H1 (cell line): ENCODE results near the gene CDK13. TPM values are rescaled to one million over a fixed set of nuclear protein-coding genes. Genes with fewer than 3 reads are reported as not detected.

Source experiments
- CTCF ChIA-PET: fragments of 300-600 bp; sonication (Branson Sonifier 250); formaldehyde crosslinking; loops from one replicate; lab custom pipeline; 2021; ENCODE audit not compliant: partially characterized antibody; lab: Charles Lee
- POLR2A ChIA-PET: fragments of 300-600 bp; sonication (Branson Sonifier 250); formaldehyde crosslinking; loops from one replicate; lab custom pipeline; 2021; ENCODE audit warnings: inconsistent platforms; ENCODE audit not compliant: partially characterized antibody; lab: Charles Lee
- DNase-seq, 2 experiments: peaks; one replicate each; pipeline versions ENCODE4 v3.0.0 to v3.0.0-alpha.2; 2010 to 2022; ENCODE audit warnings: low spot score in 2 of 2, low read depth in 1 of 2, mixed read lengths in 1 of 2
- FAIRE-seq: peaks from 2 replicates; lab custom pipeline; 2011; peaks lifted over from hg19 to GRCh38; lab: Jason Lieb, UNC
- H2AFZ ChIP-seq: 2 replicates; pipeline ENCODE4 v1.8.1; 2012; ENCODE audit warnings: low read length, inconsistent platforms
- H2AK5ac ChIP-seq: 2 replicates; pipeline ENCODE4 v1.6.1; 2013; ENCODE audit warnings: low read depth, low read length
- H2BK120ac ChIP-seq: replicated peaks from 2 replicates; pipeline ENCODE3; 2013; ENCODE audit warnings: low read depth, low read length, inconsistent platforms
- H2BK12ac ChIP-seq: 2 replicates; pipeline ENCODE4 v1.6.1; 2013; ENCODE audit warnings: low read depth, low read length
- H2BK15ac ChIP-seq: 2 replicates; pipeline ENCODE4 v1.6.1; 2013; ENCODE audit warnings: low read length
- H2BK20ac ChIP-seq: 2 replicates; pipeline ENCODE4 v1.6.1; 2013; ENCODE audit warnings: low read length
- H2BK5ac ChIP-seq: 2 replicates; pipeline ENCODE4 v1.6.1; 2013; ENCODE audit warnings: low read depth, low read length
- H3K14ac ChIP-seq: 2 replicates; pipeline ENCODE4 v1.6.1; 2013; ENCODE audit warnings: inconsistent platforms; ENCODE audit not compliant: insufficient read length
- H3K18ac ChIP-seq: 2 replicates; pipeline ENCODE4 v1.6.1; 2013; ENCODE audit warnings: low read length; ENCODE audit errors: extremely low read depth
- H3K23ac ChIP-seq: 2 replicates; pipeline ENCODE4 v1.6.1; 2013; ENCODE audit warnings: inconsistent platforms; ENCODE audit not compliant: insufficient read length
- H3K23me2 ChIP-seq: 2 replicates; pipeline ENCODE4 v1.6.1; 2013; ENCODE audit warnings: low read depth, low read length
- H3K27ac ChIP-seq: 2 replicates; pipeline ENCODE4 v1.6.1; 2011; ENCODE audit warnings: low read depth, low read length, inconsistent platforms
- H3K27me3 ChIP-seq, 4 experiments: replicated peaks in 1 of 4; 1 replicate in 1 of 4; 2 replicates in 3 of 4; pipeline versions ENCODE4 v1.6.1 to v1.8.1; 2011 to 2013; ENCODE audit warnings: low read length in 3 of 4, mild to moderate bottlenecking in 3 of 4, inconsistent platforms in 2 of 4, mixed read lengths in 2 of 4, moderate library complexity in 1 of 4; ENCODE audit not compliant: control insufficient read depth in 3 of 4, insufficient read depth in 3 of 4; ENCODE audit errors: extremely low read depth in 1 of 4
- H3K36me3 ChIP-seq, 4 experiments: 2 replicates each; pipeline versions ENCODE4 v1.6.1 to v1.8.1; 2011 to 2013; ENCODE audit warnings: mild to moderate bottlenecking in 4 of 4, low read length in 3 of 4, moderate library complexity in 2 of 4, control low read depth in 1 of 4, inconsistent platforms in 1 of 4; ENCODE audit not compliant: insufficient read depth in 4 of 4, control insufficient read depth in 2 of 4
- H3K4ac ChIP-seq: replicated peaks from 2 replicates; pipeline ENCODE3; 2013; ENCODE audit warnings: low read length, low read depth, mixed read lengths, inconsistent platforms; ENCODE audit not compliant: insufficient read length
- H3K4me1 ChIP-seq, 4 experiments: replicated peaks in 1 of 4; 1 replicate in 1 of 4; 2 replicates in 3 of 4; pipeline versions ENCODE4 v1.6.1 to v1.8.1; 2011 to 2013; ENCODE audit warnings: low read length in 3 of 4, inconsistent platforms in 2 of 4, mixed read lengths in 1 of 4; ENCODE audit not compliant: insufficient read depth in 4 of 4, control insufficient read depth in 3 of 4
- H3K4me2 ChIP-seq, 2 experiments: 2 replicates each; pipeline versions ENCODE4 v1.6.1 to v1.8.1; 2011 to 2013; ENCODE audit warnings: low read depth in 2 of 2, low read length in 2 of 2, control low read depth in 1 of 2, inconsistent platforms in 1 of 2, mild to moderate bottlenecking in 1 of 2; ENCODE audit not compliant: insufficient read depth in 1 of 2
- H3K4me3 ChIP-seq, 4 experiments: fragments of 200-600, 300-600 bp in 1 of 4; sonication (generic), shearing (Covaris generic), sonication (Bioruptor Twin) in 1 of 4; 2 replicates each; pipeline versions ENCODE4 v1.5.1 to v1.8.1; 2011 to 2016; ENCODE audit warnings: low read length in 4 of 4, low read depth in 3 of 4, control low read depth in 2 of 4, inconsistent platforms in 2 of 4, mild to moderate bottlenecking in 2 of 4, mixed read lengths in 1 of 4, moderate library complexity in 1 of 4; ENCODE audit not compliant: insufficient read depth in 2 of 4; ENCODE audit errors: extremely low read depth in 1 of 4
- H3K56ac ChIP-seq: replicated peaks from 2 replicates; pipeline ENCODE3; 2013; ENCODE audit warnings: low read depth, mild to moderate bottlenecking, mixed read lengths, low read length, inconsistent platforms; ENCODE audit not compliant: insufficient read length
- H3K79me1 ChIP-seq: 2 replicates; pipeline ENCODE4 v1.6.1; 2013; ENCODE audit warnings: low read depth, low read length, control low read depth
- H3K79me2 ChIP-seq, 2 experiments: 2 replicates each; pipeline versions ENCODE4 v1.6.1 to v1.8.1; 2012 to 2013; ENCODE audit warnings: low read length in 2 of 2, mild to moderate bottlenecking in 2 of 2, inconsistent platforms in 1 of 2; ENCODE audit not compliant: insufficient read depth in 2 of 2, control insufficient read depth in 1 of 2
- H3K9ac ChIP-seq, 4 experiments: replicated peaks in 1 of 4; 1 replicate in 1 of 4; 2 replicates in 3 of 4; pipeline versions ENCODE4 v1.6.1 to v1.8.1; 2011 to 2013; ENCODE audit warnings: low read depth in 3 of 4, low read length in 3 of 4, control low read depth in 2 of 4, mild to moderate bottlenecking in 2 of 4, moderate library complexity in 2 of 4, inconsistent platforms in 1 of 4; ENCODE audit errors: extremely low read depth in 1 of 4
- H3K9me3 ChIP-seq, 2 experiments: 2 replicates each; pipeline versions ENCODE4 v1.6.1 to v1.8.1; 2012 to 2013; ENCODE audit warnings: mild to moderate bottlenecking in 2 of 2, moderate library complexity in 2 of 2, control low read depth in 1 of 2, inconsistent platforms in 1 of 2, low read depth in 1 of 2, low read length in 1 of 2, mixed read lengths in 1 of 2; ENCODE audit not compliant: insufficient read depth in 2 of 2
- H4K20me1 ChIP-seq, 2 experiments: replicated peaks in 1 of 2; 2 replicates each; pipeline versions ENCODE3 to v1.8.1; 2011 to 2013; ENCODE audit warnings: inconsistent platforms in 2 of 2, low read length in 2 of 2, mild to moderate bottlenecking in 1 of 2; ENCODE audit not compliant: insufficient read depth in 2 of 2, control insufficient read depth in 1 of 2
- H4K5ac ChIP-seq: 2 replicates; pipeline ENCODE4 v1.6.1; 2013; ENCODE audit warnings: low read length, low read depth, mixed read lengths, inconsistent platforms; ENCODE audit not compliant: insufficient read length
- H4K8ac ChIP-seq: 2 replicates; pipeline ENCODE4 v1.8.0; 2013; ENCODE audit warnings: mild to moderate bottlenecking, moderate library complexity, low read length, inconsistent platforms; ENCODE audit not compliant: insufficient read depth; ENCODE audit errors: extremely low read depth
- H4K91ac ChIP-seq: replicated peaks from 2 replicates; pipeline ENCODE3; 2013; ENCODE audit warnings: low read length, mixed read lengths, inconsistent platforms; ENCODE audit not compliant: insufficient read length
- EGR1 ChIP-seq: IDR thresholded peaks from 2 replicates; pipeline ENCODE4 v1.6.1; 2011; ENCODE audit warnings: low read depth, low read length, borderline replicate concordance
- NANOG ChIP-seq: IDR thresholded peaks from 2 replicates; pipeline ENCODE4 v1.6.1; 2011; ENCODE audit warnings: low read length, low read depth, mild to moderate bottlenecking, inconsistent platforms; ENCODE audit not compliant: insufficient read depth, poor library complexity, severe bottlenecking
- PHF8 ChIP-seq: fragments of 200-600 bp; sonication (generic); conservative IDR thresholded peaks from 2 replicates; pipeline ENCODE4 v1.7.1; 2012; ENCODE audit warnings: low read depth, mild to moderate bottlenecking, inconsistent platforms, low read length, moderate library complexity
- POLR2A ChIP-seq, 2 experiments: IDR thresholded peaks; 1 replicate in 1 of 2; 2 replicates in 1 of 2; pipeline ENCODE4 v1.6.1; 2011; ENCODE audit warnings: low read depth in 2 of 2, low read length in 2 of 2, mild to moderate bottlenecking in 2 of 2; ENCODE audit errors: control extremely low read depth in 1 of 2
- RAD21 ChIP-seq, 2 experiments: IDR thresholded peaks in 1 of 2; conservative IDR thresholded peaks in 1 of 2; 2 replicates each; pipeline ENCODE4 v1.6.1; 2011; ENCODE audit warnings: low read depth in 2 of 2, low read length in 2 of 2, improper control_type of control experiment in 1 of 2, inconsistent platforms in 1 of 2, mild to moderate bottlenecking in 1 of 2, moderate library complexity in 1 of 2
- RBBP5 ChIP-seq: IDR thresholded peaks from 2 replicates; pipeline ENCODE4 v1.7.1; 2012; ENCODE audit warnings: low read depth, mild to moderate bottlenecking, inconsistent platforms, low read length, moderate library complexity, borderline replicate concordance
- RXRA ChIP-seq: IDR thresholded peaks from 2 replicates; pipeline ENCODE4 v1.6.1; 2011; ENCODE audit warnings: low read depth, mild to moderate bottlenecking, low read length, moderate library complexity; ENCODE audit not compliant: insufficient read depth
- TBP ChIP-seq: IDR thresholded peaks from 2 replicates; pipeline ENCODE4 v1.6.1; 2011; ENCODE audit warnings: low read depth, low read length, improper control_type of control experiment
- WGBS, 2 experiments: shearing (Covaris generic) in 1 of 2; methylation state at CpG; one replicate each; pipeline versions ENCODE4 v1.1.6 to v1.1.7; 2013 to 2015; ENCODE audit warnings: low lambda C conversion rate in 2 of 2, mixed read lengths in 2 of 2, inconsistent platforms in 1 of 2, low coverage in 1 of 2, missing lambda C conversion rate in 1 of 2; ENCODE audit not compliant: insufficient replicate concordance in 2 of 2, insufficient coverage in 1 of 2, insufficient read length in 1 of 2; ENCODE audit errors: extremely low coverage in 1 of 2, missing lambda C conversion rate in 1 of 2; 5-methylcytosine and 5-hydroxymethylcytosine counted together
- polyA plus RNA-seq, 7 experiments: library from polyadenylated mRNA; depleted of rRNA in 3 of 7; stranded (reverse) in 5 of 7; unstranded in 2 of 7; fragments of >200 nt in 5 of 7; fragments of 200-250 nt in 2 of 7; gene quantifications; 1 replicate in 5 of 7; 2 replicates in 1 of 7; 4 replicates in 1 of 7; pipeline versions ENCODE4 v1.2.1 to v1.2.3, GENCODE V29; 2011 to 2013; ENCODE audit warnings: missing spikeins in 2 of 7, mixed read lengths in 2 of 7
- total RNA-seq: library from RNA; stranded (reverse); fragmentation: NEBNext Ultra II Directional; extraction: Animal tissue kit (Norgen Biotek cat#: 25700); gene quantifications from 2 replicates; pipeline ENCODE4 v1.2.1, GENCODE V29; 2021

Gene CDK13
- total and polyA plus RNA-seq, 2 of the 8 experiments (the other 6 are each of a cell fraction or from before 2014, with no cell fraction given): 22.6 to 49.5 TPM

- Histone ChIP-seq H2BK15ac (no peak overlapping the region), H4K8ac (no peak overlapping the region), H3K9me3 (no peaks in the 10 kb centered on the region), H3K4me3 (no peak overlapping the region), H3K9ac (no peak overlapping the region), H3K4ac (no peak overlapping the region), H2BK20ac (no peak overlapping the region), H3K27ac (no peak overlapping the region), H2AFZ (no peak overlapping the region), H3K36me3 (no peaks in the 10 kb centered on the region), H2BK5ac (no peak overlapping the region), H3K23ac (no peak overlapping the region), H3K4me1 (no peaks in the 10 kb centered on the region), H3K56ac (no peak overlapping the region), H3K79me1 (no peaks in the 10 kb centered on the region), H3K79me2 (no peaks in the 10 kb centered on the region), H4K5ac (no peak overlapping the region), H3K4me2 (no peak overlapping the region), H3K27me3 (no peaks in the 10 kb centered on the region), H4K20me1 (peaks cover 0 to 2% of the 10 kb centered on the region in 2 experiments), H3K14ac (no peak overlapping the region), H2AK5ac (no peak overlapping the region), H2BK12ac (no peak overlapping the region), H4K91ac (no peak overlapping the region), H3K18ac (no peak overlapping the region), H2BK120ac (no peak overlapping the region), H3K23me2 (no peaks in the 10 kb centered on the region)
- FAIRE-seq (no peak), DNase-seq (no peak)
- POLR2A ChIA-PET: no interaction called here
- 92% methylated on average over 2 of the region's 2 CpGs; no CpG with 5 or more reads in 1 of the 2 experiments for WGBS, 2 experiments
- CTCF ChIA-PET: interaction anchor here (2.1 kb wide), 1 partner anchor 219 kb away, joined by 5 read pairs; no protein-coding TSS in a partner anchor
- no peak for TF ChIP-seq PHF8
- TF ChIP-seq POLR2A (IDR thresholded peaks at IDR 0.05; ENCODE audit: control extremely low read depth in 1 of 2, low read depth in 2 of 2, low read length in 2 of 2): no peak
- no peak for TF ChIP-seq RAD21 (IDR thresholded peaks at IDR 0.05 in 1 of 2, conservative IDR thresholded peaks at IDR 0.05 in 1 of 2; ENCODE audit: low read depth in 2 of 2, low read length in 2 of 2)
- no peak for TF ChIP-seq EGR1
- TF ChIP-seq TBP: no peak
- no peak for TF ChIP-seq RBBP5
- TF ChIP-seq NANOG: no peak
- no peak for TF ChIP-seq RXRA
These were observed 165.9 kb downstream of the CDK13 start for GRCh38 chr7:40115936-40116335.
